ENCODE data around the gene KLHL33.
"Not testable (repeated sequence)": the region's sequence is repeated elsewhere in the genome, so short reads cannot be mapped to it uniquely, and the experiment has no call there.

Gene KLHL33
- total RNA-seq, result 0 to 0.15 (median 0) reads per million in 4 donors

GRCh38 chr14:20435582-20436362 is at the start of gene KLHL33:
Gene KLHL33 (minus strand): TSS chr14:20436166. CDS start chr14:20435811, 355 bp downstream.
- no peak for DNase-seq

GRCh38 chr14:20482382-20482781 is 46.4 kb upstream of the KLHL33 start:
- DNase-seq, result no peak

GRCh38 chr14:20478894-20479293 is 42.9 kb upstream of the KLHL33 start:
- no peak for DNase-seq

- peak in 3 of 5 donors; percentile 10 to 63 (median 22) for DNase-seq
These were observed 41.4 kb upstream of the KLHL33 start for GRCh38 chr14:20477211-20477876.

- DNase-seq, result no peak
These were observed 40.8 kb upstream of the KLHL33 start for GRCh38 chr14:20476776-20477175.

- DNase-seq, result no peak
These were observed 36.7 kb upstream of the KLHL33 start for GRCh38 chr14:20472536-20473169.

- DNase-seq, result no peak
These were observed 34.6 kb upstream of the KLHL33 start for GRCh38 chr14:20470603-20470901.

- peak in 4 of 5 donors; percentile 17 to 73 (median 27) for DNase-seq
These were observed 34.1 kb upstream of the KLHL33 start for GRCh38 chr14:20469890-20470602.

GRCh38 chr14:20469242-20469889 is 33.4 kb upstream of the KLHL33 start, which contains the start of gene PNP:
Gene PNP (plus strand): TSS chr14:20469406. CDS start chr14:20469525, 119 bp downstream.
- peak; percentile 67 to 90 (median 81) for DNase-seq

- DNase-seq, result no peak
These were observed 32.8 kb upstream of the KLHL33 start for GRCh38 chr14:20468764-20469241.

- DNase-seq, result peak; percentile 98 to 100 (median 99)
These were observed 25.5 kb upstream of the KLHL33 start, which contains the start of gene PIP4P1 for GRCh38 chr14:20461225-20462141. Gene PIP4P1 (minus strand): TSS chr14:20461434. CDS start chr14:20461325, 109 bp downstream.

- DNase-seq, result peak; percentile 52 to 70 (median 55)
These were observed 24.7 kb upstream of the KLHL33 start for GRCh38 chr14:20460458-20461224.

GRCh38 chr14:20458031-20458789 is 22.2 kb upstream of the KLHL33 start:
- no peak for DNase-seq

- no peak for DNase-seq
These were observed 21.0 kb upstream of the KLHL33 start for GRCh38 chr14:20456971-20457370.

GRCh38 chr14:20455355-20456300 is 19.7 kb upstream of the KLHL33 start:
- peak in 4 of 5 donors; percentile 51 to 76 (median 68) for DNase-seq

- peak; percentile 94 to 99 (median 97) for DNase-seq
These were observed 18.8 kb upstream of the KLHL33 start, which contains the start of the genes APEX1 and OSGEP for GRCh38 chr14:20454516-20455354. Gene APEX1 (plus strand): TSS chr14:20455226. CDS start chr14:20455646, 420 bp downstream. Gene OSGEP (minus strand): TSS chr14:20454812. CDS start chr14:20454683, 129 bp downstream.

- not testable (repeated sequence) for DNase-seq
These were observed 16.9 kb upstream of the KLHL33 start for GRCh38 chr14:20452831-20453230.
